ENCODE results near the gene RIN2. TPM values are rescaled to one million over a fixed set of nuclear protein-coding genes. Genes with fewer than 3 reads are reported as not detected.
A peak's percentile ranks its signal among the peaks of the same experiment; 100 is the strongest.

Gene RIN2
- total RNA-seq, 1 donor from 2014 or later, result 57.5 TPM

- Mint-ChIP-seq H3K4me1 (ENCODE audit: unreplicated experiment) (peaks cover 27% of the 10 kb centered on the region), H3K36me3 (ENCODE audit: low read depth, unreplicated experiment) (no peaks in the 10 kb centered on the region), H3K27ac (ENCODE audit: unreplicated experiment) (no peak overlapping the region), H3K4me3 (ENCODE audit: unreplicated experiment) (peak overlapping the region; percentile 37), H3K27me3 (ENCODE audit: unreplicated experiment) (peaks cover 2% of the 10 kb centered on the region), H3K9me3 (ENCODE audit: unreplicated experiment) (no peaks in the 10 kb centered on the region)
- no peak for DNase-seq (ENCODE audit: low spot score)
- TF ChIP-seq CTCF (IDR thresholded peaks at IDR 0.05; ENCODE audit: unreplicated experiment), result no peak
Measured at GRCh38 chr20:19761326-19761725, 3.3 kb downstream of the RIN2 start.

- H3K27ac Mint-ChIP-seq (ENCODE audit: unreplicated experiment), result no peak overlapping the region
- TF ChIP-seq CTCF (IDR thresholded peaks at IDR 0.05; ENCODE audit: unreplicated experiment), result no peak
- no peak for DNase-seq (ENCODE audit: low spot score)
- peaks cover 23% of the 10 kb centered on the region for H3K4me1 Mint-ChIP-seq (ENCODE audit: unreplicated experiment)
- H3K36me3 Mint-ChIP-seq (ENCODE audit: low read depth, unreplicated experiment), result no peaks in the 10 kb centered on the region
- peaks cover 2% of the 10 kb centered on the region for H3K27me3 Mint-ChIP-seq (ENCODE audit: unreplicated experiment)
- H3K4me3 Mint-ChIP-seq (ENCODE audit: unreplicated experiment), result no peak overlapping the region
- no peaks in the 10 kb centered on the region for H3K9me3 Mint-ChIP-seq (ENCODE audit: unreplicated experiment)
Measured at GRCh38 chr20:19761841-19762240, 3.8 kb downstream of the RIN2 start.

- no peak for DNase-seq (ENCODE audit: low spot score)
- TF ChIP-seq CTCF (IDR thresholded peaks at IDR 0.05; ENCODE audit: unreplicated experiment), result no peak
- Mint-ChIP-seq H3K27ac (ENCODE audit: unreplicated experiment) (no peak overlapping the region), H3K4me3 (ENCODE audit: unreplicated experiment) (no peak overlapping the region), H3K36me3 (ENCODE audit: low read depth, unreplicated experiment) (no peaks in the 10 kb centered on the region), H3K27me3 (ENCODE audit: unreplicated experiment) (peaks cover 4% of the 10 kb centered on the region), H3K9me3 (ENCODE audit: unreplicated experiment) (no peaks in the 10 kb centered on the region), H3K4me1 (ENCODE audit: unreplicated experiment) (peaks cover 22% of the 10 kb centered on the region)
Measured at GRCh38 chr20:19764207-19764606, 6.1 kb downstream of the RIN2 start.

GRCh38 chr20:19765266-19765665 is 7.2 kb downstream of the RIN2 start:
- Mint-ChIP-seq H3K4me1 (ENCODE audit: unreplicated experiment) (peaks cover 26% of the 10 kb centered on the region), H3K27ac (ENCODE audit: unreplicated experiment) (no peak overlapping the region), H3K4me3 (ENCODE audit: unreplicated experiment) (no peak overlapping the region), H3K36me3 (ENCODE audit: low read depth, unreplicated experiment) (no peaks in the 10 kb centered on the region), H3K9me3 (ENCODE audit: unreplicated experiment) (no peaks in the 10 kb centered on the region), H3K27me3 (ENCODE audit: unreplicated experiment) (peaks cover 4% of the 10 kb centered on the region)
- DNase-seq (ENCODE audit: low spot score), result no peak
- no peak for TF ChIP-seq CTCF (IDR thresholded peaks at IDR 0.05; ENCODE audit: unreplicated experiment)

GRCh38 chr20:19765913-19766312 is 7.9 kb downstream of the RIN2 start:
- Mint-ChIP-seq H3K27ac (ENCODE audit: unreplicated experiment) (no peak overlapping the region), H3K4me3 (ENCODE audit: unreplicated experiment) (no peak overlapping the region), H3K4me1 (ENCODE audit: unreplicated experiment) (peaks cover 26% of the 10 kb centered on the region), H3K27me3 (ENCODE audit: unreplicated experiment) (peaks cover 4% of the 10 kb centered on the region), H3K9me3 (ENCODE audit: unreplicated experiment) (no peaks in the 10 kb centered on the region), H3K36me3 (ENCODE audit: low read depth, unreplicated experiment) (no peaks in the 10 kb centered on the region)
- no peak for DNase-seq (ENCODE audit: low spot score)
- no peak for TF ChIP-seq CTCF (IDR thresholded peaks at IDR 0.05; ENCODE audit: unreplicated experiment)
